PC-3 (cell line): ENCODE data around the gene CANT1. TPM values are rescaled to one million over a fixed set of nuclear protein-coding genes. Genes with fewer than 3 reads are reported as not detected.
"Not testable (repeated sequence)": the region's sequence is repeated elsewhere in the genome, so short reads cannot be mapped to it uniquely, and the experiment has no call there.

Experiments
- ATAC-seq: fragments of 200-7000 bp; cut with Tn5 transposase; 2 replicates; pipeline ENCODE4 v1.9.1; 2020; ENCODE audit warnings: mild to moderate bottlenecking, moderate library complexity
- BruUV-seq: library from RNA; stranded (reverse); fragments of 400-500 nt; replicated peaks from 2 replicates; lab custom pipeline; 2021; lab: Mats Ljungman, UMichigan
- CTCF ChIA-PET: fragments of 300-600 bp; sonication (Branson Sonifier 250); formaldehyde crosslinking; loops from one replicate; lab custom pipeline; 2022; ENCODE audit warnings: antibody characterized with exemption; lab: Charles Lee
- POLR2A ChIA-PET: fragments of 300-600 bp; sonication (Branson Sonifier 250); formaldehyde crosslinking; loops from one replicate; lab custom pipeline; 2022; ENCODE audit warnings: antibody characterized with exemption; ENCODE audit not compliant: unreplicated experiment; lab: Charles Lee
- DNase-seq: peaks from one replicate; pipeline ENCODE4 v3.0.0-alpha.2; 2015
- H2AFZ ChIP-seq: fragments of 300-600 bp; sonication (generic); 2 replicates; pipeline ENCODE4 v1.6.0; 2016; ENCODE audit warnings: antibody characterized with exemption, low read length
- H3F3A ChIP-seq: fragments of 300-600 bp; sonication (generic); one replicate; pipeline ENCODE4 v1.6.0; 2017; ENCODE audit warnings: antibody characterized with exemption, low read length, control low read depth, mild to moderate bottlenecking; ENCODE audit not compliant: unreplicated experiment
- H3K27ac ChIP-seq: fragments of 300-600 bp; sonication (generic); 2 replicates; pipeline ENCODE4 v1.5.1; 2016; ENCODE audit warnings: mild to moderate bottlenecking, low read length
- H3K27me3 ChIP-seq: fragments of 300-600 bp; sonication (generic); 2 replicates; pipeline ENCODE4 v1.6.1; 2016; ENCODE audit warnings: low read length, mixed read lengths
- H3K36me3 ChIP-seq: fragments of 300-600 bp; sonication (generic); 2 replicates; pipeline ENCODE4 v1.6.1; 2016; ENCODE audit warnings: low read depth, mixed run types, low read length, mixed read lengths
- H3K4me1 ChIP-seq: fragments of 300-600 bp; sonication (generic); 2 replicates; pipeline ENCODE4 v1.5.1; 2016; ENCODE audit warnings: low read length; ENCODE audit not compliant: insufficient read depth
- H3K4me2 ChIP-seq: fragments of 300-600 bp; sonication (generic); 2 replicates; pipeline ENCODE4 v1.6.0; 2016; ENCODE audit warnings: low read length
- H3K4me3 ChIP-seq: fragments of 300-600 bp; sonication (generic); 2 replicates; pipeline ENCODE4 v1.5.1; 2016; ENCODE audit warnings: mild to moderate bottlenecking, low read length, mixed read lengths
- H3K79me2 ChIP-seq: fragments of 300-600 bp; sonication (generic); 2 replicates; pipeline ENCODE4 v1.6.1; 2017; ENCODE audit warnings: low read length, mixed read lengths
- H3K9ac ChIP-seq: fragments of 300-600 bp; sonication (generic); 2 replicates; pipeline ENCODE4 v1.6.0; 2016; ENCODE audit warnings: mild to moderate bottlenecking, low read length
- H3K9me2 ChIP-seq: fragments of 300-600 bp; sonication (generic); replicated peaks from 2 replicates; pipeline ENCODE4 v1.6.1; 2016; ENCODE audit warnings: mixed run types, low read length, mixed read lengths
- H3K9me3 ChIP-seq: fragments of 300-600 bp; sonication (generic); 2 replicates; pipeline ENCODE4 v1.6.1; 2016; ENCODE audit warnings: low read length, mixed read lengths
- H4K20me1 ChIP-seq: fragments of 300-600 bp; sonication (generic); 2 replicates; pipeline ENCODE4 v1.6.1; 2016; ENCODE audit warnings: low read length, mixed read lengths
- CTCF ChIP-seq: fragments of 300-600 bp; sonication (generic); conservative IDR thresholded peaks from 2 replicates; pipeline ENCODE4 v1.5.1; 2017; ENCODE audit warnings: antibody characterized with exemption, low read depth, mild to moderate bottlenecking, low read length
- EZH2 ChIP-seq: fragments of 300-600 bp; sonication (generic); IDR thresholded peaks from one replicate; pipeline ENCODE4 v1.6.1; 2017; ENCODE audit warnings: antibody characterized with exemption, mild to moderate bottlenecking, low read length; ENCODE audit not compliant: unreplicated experiment
- EZH2phosphoT487 ChIP-seq: fragments of 300-600 bp; sonication (generic); IDR thresholded peaks from 2 replicates; pipeline ENCODE4 v1.6.1; 2018; ENCODE audit warnings: mild to moderate bottlenecking, antibody characterized with exemption, low read length, borderline replicate concordance
- intact Hi-C: fragments of 100-400 bp; cut with micrococcal nuclease; formaldehyde crosslinking; loops from 2 replicates; pipeline ENCODE4 v1.9.0; 2023
- total RNA-seq: library from RNA; depleted of rRNA; stranded (reverse); fragments of >200 nt; gene quantifications from 2 replicates; pipeline ENCODE4 v1.2.3, GENCODE V29; 2014

The CANT1 gene
- total RNA-seq, 1 experiment from 2014 or later, result 191 TPM

GRCh38 chr17:78946631-78947030 lies 62.9 kb downstream of the CANT1 start:
- H3K36me3 ChIP-seq, result no peaks in the 10 kb centered on the region
- no peak overlapping the region for H3K9ac ChIP-seq
- POLR2A ChIA-PET, result no interaction called here
- H3K9me3 ChIP-seq, result peaks cover 11% of the 10 kb centered on the region
- H3K9me2 ChIP-seq, result no peaks in the 10 kb centered on the region
- TF ChIP-seq EZH2, result no peak
- no peak for TF ChIP-seq CTCF
- TF ChIP-seq EZH2phosphoT487, result no peak
- H3K79me2 ChIP-seq, result no peaks in the 10 kb centered on the region
- no TSS peak for BruUV-seq
- no peaks in the 10 kb centered on the region for H3K27me3 ChIP-seq
- H3K27ac ChIP-seq, result no peak overlapping the region
- intact Hi-C loops, result no loop called here
- no peak overlapping the region for H3K4me2 ChIP-seq
- CTCF ChIA-PET, result no interaction called here
- no peaks in the 10 kb centered on the region for H3F3A ChIP-seq
- H4K20me1 ChIP-seq, result no peaks in the 10 kb centered on the region
- no peak overlapping the region for H2AFZ ChIP-seq
- H3K4me3 ChIP-seq, result no peak overlapping the region
- ATAC-seq (no peak), DNase-seq (no peak)
- H3K4me1 ChIP-seq, result no peaks in the 10 kb centered on the region

GRCh38 chr17:78946131-78946530 lies 63.4 kb downstream of the CANT1 start:
- ChIA-PET POLR2A (no interaction called here), CTCF (no interaction called here)
- intact Hi-C loops, result no loop called here
- Histone ChIP-seq H3K36me3 (no peaks in the 10 kb centered on the region), H2AFZ (no peak overlapping the region), H3K4me2 (no peak overlapping the region), H3K4me1 (no peaks in the 10 kb centered on the region), H3K27ac (no peak overlapping the region), H3K27me3 (no peaks in the 10 kb centered on the region), H3K9ac (no peak overlapping the region), H3K79me2 (no peaks in the 10 kb centered on the region), H3K9me2 (no peaks in the 10 kb centered on the region), H3F3A (no peaks in the 10 kb centered on the region), H4K20me1 (no peaks in the 10 kb centered on the region), H3K4me3 (no peak overlapping the region), H3K9me3 (peaks cover 6% of the 10 kb centered on the region)
- BruUV-seq, result no TSS peak
- no peak for DNase-seq
- TF ChIP-seq CTCF (no peak), EZH2 (no peak)
- ATAC-seq, result no peak

- H3K27me3 ChIP-seq, H3K9ac ChIP-seq, BruUV-seq, DNase-seq, POLR2A ChIA-PET, H3K9me3 ChIP-seq, H3K4me3 ChIP-seq, H3K4me2 ChIP-seq, H2AFZ ChIP-seq, H3K9me2 ChIP-seq, H3K79me2 ChIP-seq, H3F3A ChIP-seq, H3K4me1 ChIP-seq, H4K20me1 ChIP-seq, intact Hi-C loops, CTCF ChIA-PET, ATAC-seq, H3K36me3 ChIP-seq, H3K27ac ChIP-seq: not testable (repeated sequence)
These were observed 64.1 kb downstream of the CANT1 start for GRCh38 chr17:78945455-78945854.
